Lower lobe of right lung (tissue), 2 donors: ENCODE data around the gene JAML. TPM values are rescaled to one million over a fixed set of nuclear protein-coding genes. Genes with fewer than 3 reads are reported as not detected.

ENCODE experiments used
- ATAC-seq, 2 donors: fragments of 200-7000 bp; cut with Tn5 transposase; one replicate each; pipeline ENCODE4 v1.9.1; 2020 to 2022; ENCODE audit warnings: mild to moderate bottlenecking in 2 of 2, moderate library complexity in 2 of 2
- DNase-seq: peaks from one replicate; pipeline ENCODE4 v3.0.0-alpha.2; 2020
- H3K27ac ChIP-seq: fragments of 200-600 bp; one replicate; pipeline ENCODE4 v1.8.0; 2022
- H3K27me3 ChIP-seq: fragments of 200-600 bp; one replicate; pipeline ENCODE4 v1.8.0; 2022; ENCODE audit warnings: low read depth
- H3K36me3 ChIP-seq: fragments of 200-600 bp; one replicate; pipeline ENCODE4 v1.8.0; 2022; ENCODE audit warnings: mild to moderate bottlenecking
- H3K4me1 ChIP-seq: fragments of 200-600 bp; one replicate; pipeline ENCODE4 v1.8.0; 2022
- H3K4me3 ChIP-seq: fragments of 200-600 bp; one replicate; pipeline ENCODE4 v1.8.0; 2022; ENCODE audit warnings: mild to moderate bottlenecking
- H3K9me3 ChIP-seq: fragments of 200-600 bp; one replicate; pipeline ENCODE4 v1.8.0; 2022
- CTCF ChIP-seq: fragments of 200-600 bp; IDR thresholded peaks from one replicate; pipeline ENCODE4 v1.8.0; 2022; ENCODE audit warnings: antibody characterized with exemption, mild to moderate bottlenecking
- intact Hi-C: fragments of 100-400 bp; cut with DNase I; formaldehyde crosslinking; loops from one replicate; pipeline ENCODE4 v1.11.0; 2022
- total RNA-seq: library from RNA; stranded (reverse); fragmentation: NEBNext Ultra II Directional; extraction: Animal tissue kit (Norgen Biotek cat#: 25700); gene quantifications from one replicate; pipeline ENCODE4 v1.2.1, GENCODE V29; 2021
- donor health status: DM: no; HTN: yes; CAD: no; lungs with severe emphysema.

JAML gene
- total RNA-seq, 1 donor from 2014 or later = 163 TPM

GRCh38 chr11:118219732-118220131 is 5.1 kb downstream of the JAML start:
- intact Hi-C loops = no loop called here
- peak overlapping the region; percentile 4 for H3K4me3 ChIP-seq
- peaks cover 17% of the 10 kb centered on the region for H3K4me1 ChIP-seq
- no peaks in the 10 kb centered on the region for H3K36me3 ChIP-seq
- no peak for ATAC-seq
- no peaks in the 10 kb centered on the region for H3K27me3 ChIP-seq
- TF ChIP-seq CTCF = no peak
- peak overlapping the region; percentile 18 for H3K27ac ChIP-seq
- H3K9me3 ChIP-seq = no peaks in the 10 kb centered on the region
- DNase-seq = no peak

- DNase-seq (no peak), ATAC-seq (no peak)
- Histone ChIP-seq H3K36me3 (no peaks in the 10 kb centered on the region), H3K27ac (peak overlapping the region; percentile 18), H3K27me3 (no peaks in the 10 kb centered on the region), H3K4me3 (no peak overlapping the region), H3K4me1 (peaks cover 17% of the 10 kb centered on the region), H3K9me3 (no peaks in the 10 kb centered on the region)
- intact Hi-C loops = no loop called here
- TF ChIP-seq CTCF = no peak
These were observed 5.6 kb downstream of the JAML start for GRCh38 chr11:118219244-118219643.

- H3K4me3 ChIP-seq = peak overlapping the region; percentile 4
- peak overlapping the region; percentile 9 for H3K27ac ChIP-seq
- H3K36me3 ChIP-seq = no peaks in the 10 kb centered on the region
- peaks cover 32% of the 10 kb centered on the region for H3K4me1 ChIP-seq
- H3K9me3 ChIP-seq = no peaks in the 10 kb centered on the region
- no peak for ATAC-seq
- TF ChIP-seq CTCF = no peak
- intact Hi-C loops = no loop called here
- no peak for DNase-seq
- no peaks in the 10 kb centered on the region for H3K27me3 ChIP-seq
These were observed 7.2 kb downstream of the JAML start for GRCh38 chr11:118217575-118217974.

- intact Hi-C loops = no loop called here
- H3K27me3 ChIP-seq = no peaks in the 10 kb centered on the region
- ATAC-seq (no peak), DNase-seq (no peak)
- peak overlapping the region; percentile 9 for H3K27ac ChIP-seq
- H3K4me1 ChIP-seq = peaks cover 39% of the 10 kb centered on the region
- H3K4me3 ChIP-seq = peak overlapping the region; percentile 4
- H3K36me3 ChIP-seq = no peaks in the 10 kb centered on the region
- no peak for TF ChIP-seq CTCF
- H3K9me3 ChIP-seq = no peaks in the 10 kb centered on the region
These were observed 8.0 kb downstream of the JAML start for GRCh38 chr11:118216621-118217481.

- H3K27me3 ChIP-seq = no peaks in the 10 kb centered on the region
- H3K4me3 ChIP-seq = no peak overlapping the region
- H3K9me3 ChIP-seq = no peaks in the 10 kb centered on the region
- H3K27ac ChIP-seq = no peak overlapping the region
- peaks cover 49% of the 10 kb centered on the region for H3K4me1 ChIP-seq
- intact Hi-C loops = no loop called here
- no peak for TF ChIP-seq CTCF
- ATAC-seq = no peak
- DNase-seq = no peak
- H3K36me3 ChIP-seq = no peaks in the 10 kb centered on the region
These were observed 9.0 kb downstream of the JAML start for GRCh38 chr11:118215765-118216164.
